Breast epithelium (tissue), 3 donors: ENCODE results near the gene GFRA4.

ENCODE experiments used
- CTCF ChIP-seq, 3 donors: fragments of 450-650 bp; IDR thresholded peaks; one replicate each; pipeline ENCODE4 v1.5.1; 2016 to 2017; ENCODE audit warnings: antibody characterized with exemption in 3 of 3, mild to moderate bottlenecking in 3 of 3, moderate library complexity in 3 of 3
- POLR2A ChIP-seq: fragments of 450-650 bp; IDR thresholded peaks from one replicate; pipeline ENCODE4 v1.6.1; 2016; ENCODE audit warnings: antibody characterized with exemption, mild to moderate bottlenecking, moderate library complexity
- POLR2AphosphoS5 ChIP-seq, 3 donors: sonication (generic); formaldehyde crosslinking; IDR thresholded peaks; one replicate each; pipeline ENCODE4 v1.6.1; 2017; ENCODE audit warnings: antibody characterized with exemption in 3 of 3

GRCh38 chr20:3659492-3660261 lies 3.5 kb downstream of the GFRA4 start:
- TF ChIP-seq CTCF (IDR thresholded peaks at IDR 0.05) (no peak), POLR2AphosphoS5 (IDR thresholded peaks at IDR 0.05) (no peak), POLR2A (no peak)
